ENCODE data around the gene MDM2. TPM values are rescaled to one million over a fixed set of nuclear protein-coding genes. Genes with fewer than 3 reads are reported as not detected.

MDM2 gene
- total RNA-seq, 1 donor from 2014 or later = 60.7 TPM

DNA sequence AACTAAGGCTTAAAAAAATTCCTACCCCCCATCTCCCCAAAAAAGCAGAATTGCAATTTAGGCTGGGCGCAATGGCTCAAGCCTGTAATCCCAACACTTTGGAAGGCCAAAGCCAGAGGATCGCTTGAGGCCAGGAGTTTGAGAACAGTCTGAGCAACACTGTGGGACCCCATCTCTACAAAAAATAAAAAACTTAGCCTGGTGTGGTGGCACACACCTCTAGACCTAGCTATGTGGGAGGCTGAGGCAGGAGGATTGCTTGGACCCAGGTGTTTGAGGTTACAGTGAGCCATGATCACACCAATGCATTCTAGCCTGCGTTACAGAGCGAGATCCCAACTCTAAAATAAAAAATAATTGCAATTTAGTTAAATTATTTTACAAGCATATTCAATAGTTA, 70.9 kb downstream of the MDM2 start:
- no peak for DNase-seq

GRCh38 chr12:68880660-68881325, 72.8 kb downstream of the MDM2 start:
- no peak for DNase-seq

GRCh38 chr12:68882251-68882964, 74.4 kb downstream of the MDM2 start:
- no peak for DNase-seq

- DNase-seq = no peak
Observed at GRCh38 chr12:68883151-68883550, 75.2 kb downstream of the MDM2 start.

- no peak for DNase-seq
Observed at GRCh38 chr12:68884251-68884650, 76.3 kb downstream of the MDM2 start.

DNA sequence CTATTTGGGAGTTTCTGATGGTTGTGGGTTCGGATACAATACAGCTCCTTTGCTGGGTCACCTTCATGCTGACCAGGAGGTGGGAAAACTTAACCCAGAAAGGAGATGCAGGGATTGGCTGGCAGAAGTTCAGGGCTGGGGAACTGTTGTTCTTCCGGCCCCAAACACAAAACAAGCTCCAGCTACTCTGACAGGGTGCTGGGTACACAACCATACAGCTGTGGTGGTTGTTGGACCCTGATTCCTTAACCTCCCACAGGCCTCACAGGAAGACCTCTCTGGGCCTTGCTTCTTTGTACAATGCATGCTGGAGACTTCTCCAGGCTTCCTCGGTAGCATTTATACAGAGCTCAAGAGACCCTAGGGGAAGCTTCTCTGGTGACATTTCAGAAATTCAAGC, 77.4 kb downstream of the MDM2 start:
- DNase-seq = no peak

- no peak for DNase-seq
Observed at GRCh38 chr12:68886636-68887572, 78.9 kb downstream of the MDM2 start.

GRCh38 chr12:68887641-68888040, 79.7 kb downstream of the MDM2 start:
- DNase-seq = no peak

- DNase-seq = no peak
Observed at GRCh38 chr12:68888243-68888642, 80.3 kb downstream of the MDM2 start.

- DNase-seq = no peak
Observed at GRCh38 chr12:68890701-68891113, 82.7 kb downstream of the MDM2 start.

DNA sequence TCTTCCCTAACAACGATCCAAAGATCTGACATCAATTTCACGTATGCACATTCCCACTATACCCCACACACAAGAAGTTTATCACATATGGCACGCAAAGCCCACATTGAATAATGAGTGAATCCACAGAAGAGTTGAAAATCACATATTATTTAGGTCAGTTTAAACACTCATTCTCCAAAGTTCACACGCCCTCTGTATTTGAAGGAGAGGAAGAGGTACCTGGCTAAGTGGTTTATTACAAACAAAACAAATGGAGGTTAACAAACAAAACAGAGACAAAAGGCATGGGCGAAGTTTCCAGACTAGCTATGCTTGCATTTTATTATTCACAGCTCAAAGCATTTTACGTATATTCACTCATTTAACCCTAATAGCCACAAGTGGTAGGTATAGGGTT, 83.2 kb downstream of the MDM2 start:
- DNase-seq = no peak

DNA sequence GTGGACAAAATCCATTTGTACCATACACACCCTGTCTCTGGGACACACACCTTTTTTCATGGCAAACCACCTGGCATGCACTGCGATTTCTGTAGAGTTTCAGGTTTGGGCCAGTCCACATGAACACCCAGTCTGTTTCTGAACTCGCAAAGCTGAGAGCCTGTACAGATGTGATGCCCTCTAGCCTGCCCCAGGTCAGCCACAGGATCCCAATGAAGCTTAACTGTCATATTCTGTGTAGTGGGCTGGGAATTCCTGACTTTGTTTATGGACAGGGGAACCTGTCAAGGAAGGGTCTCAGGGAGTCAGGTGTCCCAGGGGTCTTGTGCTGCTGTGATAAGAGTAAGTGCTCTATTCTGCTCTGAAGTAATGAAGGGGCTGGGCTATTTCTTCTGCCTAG, 85.2 kb downstream of the MDM2 start:
- no peak for DNase-seq

DNA sequence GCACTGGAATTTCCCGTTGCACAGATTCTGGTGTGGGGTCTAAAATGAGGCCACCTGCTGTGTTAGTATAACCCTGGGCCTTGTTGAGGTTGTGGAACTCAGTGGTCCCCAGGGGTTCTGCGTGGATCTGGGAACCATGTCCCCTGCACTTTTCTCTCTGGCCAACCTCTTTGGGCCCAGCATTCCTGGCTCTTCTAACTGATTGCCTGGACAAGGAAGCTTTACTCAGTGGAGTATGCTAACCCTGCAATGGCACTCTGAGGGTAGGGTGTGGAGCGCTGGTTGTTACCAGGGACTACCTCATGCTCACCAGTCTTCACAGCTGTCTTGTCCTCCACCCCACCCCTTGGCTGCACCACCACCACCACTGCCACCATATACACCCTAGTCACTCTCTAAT, 85.8 kb downstream of the MDM2 start:
- DNase-seq = no peak

DNA sequence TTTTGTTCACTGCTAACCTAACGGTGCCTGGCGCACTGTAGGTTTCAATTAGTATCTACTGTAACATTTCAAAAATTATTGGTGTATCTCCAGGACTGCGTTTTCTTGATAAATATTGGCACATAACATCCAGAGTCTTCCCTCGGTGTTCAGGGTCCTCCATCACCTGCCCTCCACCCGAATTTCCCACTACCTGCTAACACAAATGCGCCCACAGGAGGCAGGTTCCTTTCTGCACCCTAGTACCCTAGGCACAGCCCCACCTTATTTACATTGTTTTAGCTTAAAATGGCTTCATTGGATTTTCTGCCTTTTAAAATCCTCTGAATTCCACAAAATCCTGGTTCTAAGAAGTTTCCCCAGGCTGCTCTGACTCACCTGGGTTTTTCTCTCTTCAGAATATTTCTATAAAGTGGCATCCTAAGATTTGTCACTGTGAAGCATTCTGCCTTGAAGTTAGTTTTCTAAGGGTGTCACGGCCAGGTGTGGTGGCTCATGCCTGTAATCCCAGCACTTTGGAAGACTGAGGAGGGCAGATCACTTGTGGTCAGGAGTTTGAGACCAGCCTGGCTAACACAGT, 86.4 kb downstream of the MDM2 start:
- DNase-seq = no peak

DNA sequence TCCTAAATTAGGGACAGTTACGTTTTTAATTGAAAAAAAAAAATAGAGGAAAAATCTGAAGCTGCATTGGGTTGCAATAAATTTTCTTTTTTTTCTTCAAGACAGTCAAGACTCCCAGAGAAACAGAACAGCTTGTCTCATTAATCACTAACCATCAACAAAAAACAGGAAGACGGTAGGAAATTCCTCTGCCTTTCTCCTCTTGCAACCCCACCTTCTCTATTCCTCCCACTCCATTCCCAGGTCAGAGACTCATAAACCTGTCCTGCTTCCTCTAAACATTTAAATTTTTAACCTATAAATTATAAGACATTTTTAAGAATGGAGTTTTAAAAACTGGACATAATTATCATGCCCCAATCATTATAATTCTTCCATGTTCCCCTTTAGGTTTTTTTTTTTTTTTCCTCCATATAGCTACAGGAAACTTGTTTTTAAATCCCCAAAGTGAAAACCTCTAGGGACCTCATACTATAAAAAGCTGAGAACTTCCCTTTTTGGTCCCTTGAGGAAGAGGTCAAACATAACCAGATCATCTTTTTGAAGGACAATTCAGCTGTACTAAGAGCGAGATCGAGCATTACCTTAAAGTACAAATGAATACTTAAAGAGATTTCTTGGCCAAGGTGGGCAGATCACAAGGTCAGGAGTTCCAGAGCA, 89.0 kb downstream of the MDM2 start:
- DNase-seq = no peak

DNA sequence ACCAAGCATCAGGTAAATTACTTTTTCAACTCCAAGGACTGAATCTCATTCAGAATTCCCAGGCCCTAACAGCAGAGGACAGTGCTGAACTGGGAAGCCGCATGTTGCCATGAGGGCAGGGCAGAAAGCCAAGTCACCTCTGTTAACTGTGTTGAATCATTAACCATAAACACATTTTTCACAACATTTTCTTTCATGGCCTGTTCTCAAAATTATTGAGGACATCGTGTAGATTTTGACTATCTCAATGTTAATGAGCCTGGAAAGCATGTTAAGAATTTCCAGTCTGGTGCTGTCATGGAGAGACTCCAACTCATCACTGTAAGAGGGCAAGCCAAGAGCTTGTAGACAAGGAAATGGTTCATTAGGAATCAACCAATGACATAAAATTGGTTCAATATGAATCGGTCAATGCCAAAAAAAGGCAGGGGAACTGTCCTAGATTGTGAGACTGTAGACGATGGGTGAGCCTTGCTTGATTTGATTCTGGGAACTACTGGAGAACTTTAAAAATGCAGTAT, 91.3 kb downstream of the MDM2 start:
- DNase-seq = no peak

DNA sequence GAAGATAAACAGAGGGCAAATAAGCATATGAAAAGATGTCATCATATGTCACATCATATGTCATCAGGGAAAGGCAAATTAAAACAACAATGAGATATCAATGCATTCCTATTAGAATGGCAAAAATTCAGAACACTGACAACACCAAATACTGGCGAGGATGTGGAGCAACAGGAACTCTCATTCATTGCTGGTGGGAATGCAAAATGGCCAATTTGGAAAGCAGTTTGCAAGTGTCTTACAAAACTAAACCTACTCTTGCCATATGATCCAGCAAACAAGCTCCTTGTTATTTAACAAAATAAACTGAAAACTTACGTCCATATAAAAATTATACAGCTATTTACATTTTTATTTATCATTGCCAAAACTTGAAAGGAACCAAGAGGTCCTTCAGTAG, 92.3 kb downstream of the MDM2 start:
- DNase-seq = no peak

Data from occipital lobe (tissue), 2 donors.